ENCODE results near the gene AGO3.

GRCh38 chr1:35939484-35939883 is 8.6 kb downstream of the AGO3 start:
- TF ChIP-seq, protein P1, sequence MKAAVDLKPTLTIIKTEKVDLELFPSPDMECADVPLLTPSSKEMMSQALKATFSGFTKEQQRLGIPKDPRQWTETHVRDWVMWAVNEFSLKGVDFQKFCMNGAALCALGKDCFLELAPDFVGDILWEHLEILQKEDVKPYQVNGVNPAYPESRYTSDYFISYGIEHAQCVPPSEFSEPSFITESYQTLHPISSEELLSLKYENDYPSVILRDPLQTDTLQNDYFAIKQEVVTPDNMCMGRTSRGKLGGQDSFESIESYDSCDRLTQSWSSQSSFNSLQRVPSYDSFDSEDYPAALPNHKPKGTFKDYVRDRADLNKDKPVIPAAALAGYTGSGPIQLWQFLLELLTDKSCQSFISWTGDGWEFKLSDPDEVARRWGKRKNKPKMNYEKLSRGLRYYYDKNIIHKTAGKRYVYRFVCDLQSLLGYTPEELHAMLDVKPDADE (CRISPR knock-in tag; IDR thresholded peaks at IDR 0.05): no peak
- no peak for TF ChIP-seq ZNF253 (CRISPR knock-in tag; IDR thresholded peaks at IDR 0.05; ENCODE audit: borderline replicate concordance)
- TF ChIP-seq MXD4 (CRISPR knock-in tag; IDR thresholded peaks at IDR 0.05): no peak
- TF ChIP-seq, protein P2, sequence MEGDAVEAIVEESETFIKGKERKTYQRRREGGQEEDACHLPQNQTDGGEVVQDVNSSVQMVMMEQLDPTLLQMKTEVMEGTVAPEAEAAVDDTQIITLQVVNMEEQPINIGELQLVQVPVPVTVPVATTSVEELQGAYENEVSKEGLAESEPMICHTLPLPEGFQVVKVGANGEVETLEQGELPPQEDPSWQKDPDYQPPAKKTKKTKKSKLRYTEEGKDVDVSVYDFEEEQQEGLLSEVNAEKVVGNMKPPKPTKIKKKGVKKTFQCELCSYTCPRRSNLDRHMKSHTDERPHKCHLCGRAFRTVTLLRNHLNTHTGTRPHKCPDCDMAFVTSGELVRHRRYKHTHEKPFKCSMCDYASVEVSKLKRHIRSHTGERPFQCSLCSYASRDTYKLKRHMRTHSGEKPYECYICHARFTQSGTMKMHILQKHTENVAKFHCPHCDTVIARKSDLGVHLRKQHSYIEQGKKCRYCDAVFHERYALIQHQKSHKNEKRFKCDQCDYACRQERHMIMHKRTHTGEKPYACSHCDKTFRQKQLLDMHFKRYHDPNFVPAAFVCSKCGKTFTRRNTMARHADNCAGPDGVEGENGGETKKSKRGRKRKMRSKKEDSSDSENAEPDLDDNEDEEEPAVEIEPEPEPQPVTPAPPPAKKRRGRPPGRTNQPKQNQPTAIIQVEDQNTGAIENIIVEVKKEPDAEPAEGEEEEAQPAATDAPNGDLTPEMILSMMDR (CRISPR knock-in tag; IDR thresholded peaks at IDR 0.05): no peak
- no peak for TF ChIP-seq POLR2A (IDR thresholded peaks at IDR 0.05; ENCODE audit: insufficient read depth in 1 of 2, low read depth in 2 of 2, low read length in 2 of 2)
- no peak for TF ChIP-seq MYNN (CRISPR knock-in tag; IDR thresholded peaks at IDR 0.05; ENCODE audit: low read depth)
- no peak for TF ChIP-seq ELF1 (CRISPR knock-in tag; IDR thresholded peaks at IDR 0.05)
- TF ChIP-seq SP1 (IDR thresholded peaks at IDR 0.05): no peak
- no peak for TF ChIP-seq SP1 (CRISPR knock-in tag; IDR thresholded peaks at IDR 0.05)
- TF ChIP-seq, protein P3, sequence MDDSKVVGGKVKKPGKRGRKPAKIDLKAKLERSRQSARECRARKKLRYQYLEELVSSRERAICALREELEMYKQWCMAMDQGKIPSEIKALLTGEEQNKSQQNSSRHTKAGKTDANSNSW (CRISPR knock-in tag; IDR thresholded peaks at IDR 0.05; ENCODE audit: borderline replicate concordance): no peak
- TF ChIP-seq TOE1 (CRISPR knock-in tag; IDR thresholded peaks at IDR 0.05): no peak
- no peak for TF ChIP-seq ZNF747 (CRISPR knock-in tag; IDR thresholded peaks at IDR 0.05; ENCODE audit: borderline replicate concordance)
- no peak for TF ChIP-seq HNRNPLL (IDR thresholded peaks at IDR 0.05; ENCODE audit: low read depth, low read length, poor library complexity, severe bottlenecking)
